Spleen (tissue), 7 donors: Measurements from ENCODE around the gene WDR35.

Source experiments
- POLR2A ChIP-seq, 3 donors: fragments of 450-650 bp; IDR thresholded peaks; one replicate each; pipeline ENCODE4 v1.5.1; 2017; ENCODE audit warnings: antibody characterized with exemption in 3 of 3, mild to moderate bottlenecking in 1 of 3
- TF ChIP-seq, protein P1 (sequence below), 11 experiments: fragments of 200-600 bp in 7 of 11; fragments of 450-650 bp in 4 of 11; sonication (generic) in 4 of 11; IDR thresholded peaks in 8 of 11; conservative IDR thresholded peaks in 3 of 11; 1 replicate in 7 of 11; 2 replicates in 4 of 11; pipeline versions ENCODE4 v1.4.0 to v1.8.0; 2016 to 2021; ENCODE audit warnings: antibody characterized with exemption in 11 of 11, inconsistent platforms in 4 of 11, mild to moderate bottlenecking in 1 of 11
- donor health status: DM: no; HTN: no; CAD: no; lungs with moderate emphysema.
- donor health status: DM: no; HTN: no; CAD: no.
- donor health status: DM: no; HTN: no; CAD: no.

DNA sequence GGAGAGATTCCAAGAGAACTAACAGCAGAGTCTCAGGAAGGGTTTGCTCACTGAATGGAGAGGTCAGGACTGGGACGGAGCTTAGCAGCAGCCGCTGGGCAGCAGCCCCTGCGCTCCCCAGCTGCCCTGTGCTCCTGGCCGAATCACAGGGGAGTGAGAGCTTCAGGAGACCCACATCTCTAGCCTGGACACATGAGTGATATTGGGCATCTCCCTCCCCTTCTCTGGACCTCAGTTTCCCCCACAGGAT is 22.1 kb upstream of the WDR35 start:
- TF ChIP-seq, protein P1, sequence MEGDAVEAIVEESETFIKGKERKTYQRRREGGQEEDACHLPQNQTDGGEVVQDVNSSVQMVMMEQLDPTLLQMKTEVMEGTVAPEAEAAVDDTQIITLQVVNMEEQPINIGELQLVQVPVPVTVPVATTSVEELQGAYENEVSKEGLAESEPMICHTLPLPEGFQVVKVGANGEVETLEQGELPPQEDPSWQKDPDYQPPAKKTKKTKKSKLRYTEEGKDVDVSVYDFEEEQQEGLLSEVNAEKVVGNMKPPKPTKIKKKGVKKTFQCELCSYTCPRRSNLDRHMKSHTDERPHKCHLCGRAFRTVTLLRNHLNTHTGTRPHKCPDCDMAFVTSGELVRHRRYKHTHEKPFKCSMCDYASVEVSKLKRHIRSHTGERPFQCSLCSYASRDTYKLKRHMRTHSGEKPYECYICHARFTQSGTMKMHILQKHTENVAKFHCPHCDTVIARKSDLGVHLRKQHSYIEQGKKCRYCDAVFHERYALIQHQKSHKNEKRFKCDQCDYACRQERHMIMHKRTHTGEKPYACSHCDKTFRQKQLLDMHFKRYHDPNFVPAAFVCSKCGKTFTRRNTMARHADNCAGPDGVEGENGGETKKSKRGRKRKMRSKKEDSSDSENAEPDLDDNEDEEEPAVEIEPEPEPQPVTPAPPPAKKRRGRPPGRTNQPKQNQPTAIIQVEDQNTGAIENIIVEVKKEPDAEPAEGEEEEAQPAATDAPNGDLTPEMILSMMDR (IDR thresholded peaks at IDR 0.05 in 8 of 11, conservative IDR thresholded peaks at IDR 0.05 in 3 of 11): no peak
- no peak for TF ChIP-seq POLR2A (IDR thresholded peaks at IDR 0.05)
